Vagina (tissue), 2 donors: ENCODE data around the gene APBB2.

Experiments used
- CTCF ChIP-seq, 3 experiments: fragments of 450-650 bp in 2 of 3; fragments of 200-600 bp in 1 of 3; sonication (generic) in 1 of 3; IDR thresholded peaks; one replicate each; pipeline ENCODE4 v1.5.1; 2017 to 2019; ENCODE audit warnings: antibody characterized with exemption in 3 of 3, mild to moderate bottlenecking in 2 of 3, moderate library complexity in 2 of 3
- POLR2A ChIP-seq, 2 donors: fragments of 450-650 bp; IDR thresholded peaks; one replicate each; pipeline ENCODE4 v1.6.1; 2017; ENCODE audit warnings: antibody characterized with exemption in 2 of 2, mild to moderate bottlenecking in 2 of 2, moderate library complexity in 2 of 2

- TF ChIP-seq CTCF (IDR thresholded peaks at IDR 0.05) (no peak), POLR2A (IDR thresholded peaks at IDR 0.05) (no peak)
Measured at GRCh38 chr4:40916218-40916555, 298.2 kb downstream of the APBB2 start.
